Upper lobe of left lung (tissue), 6 donors: ENCODE measurements around the gene COX10. TPM values are rescaled to one million over a fixed set of nuclear protein-coding genes. Genes with fewer than 3 reads are reported as not detected.
A peak's percentile ranks its signal among the peaks of the same experiment; 100 is the strongest.

ENCODE experiments used
- ATAC-seq, 2 donors: fragments of 200-7000 bp; cut with Tn5 transposase; one replicate each; pipeline ENCODE4 v1.9.1; 2022; ENCODE audit warnings: mild to moderate bottlenecking in 2 of 2, moderate library complexity in 2 of 2; ENCODE audit not compliant: low FRiP score in 2 of 2
- DNase-seq, 2 donors: peaks; one replicate each; pipeline ENCODE4 v3.0.0-alpha.2; 2019 to 2020
- H3K27ac ChIP-seq, 4 donors: fragments of 200-600 bp; sonication (generic); one replicate each; pipeline ENCODE4 v1.5.1; 2016 to 2019
- H3K27me3 ChIP-seq, 4 donors: fragments of 200-600 bp; sonication (generic); one replicate each; pipeline ENCODE4 v1.5.1; 2017 to 2019
- H3K36me3 ChIP-seq, 4 donors: fragments of 200-600 bp; sonication (generic); one replicate each; pipeline ENCODE4 v1.5.1; 2016 to 2019
- H3K4me1 ChIP-seq, 4 donors: fragments of 200-600 bp; sonication (generic); one replicate each; pipeline ENCODE4 v1.5.1; 2018 to 2019
- H3K4me3 ChIP-seq, 4 donors: fragments of 200-600 bp; sonication (generic); one replicate each; pipeline ENCODE4 v1.5.1; 2017 to 2019; ENCODE audit warnings: mild to moderate bottlenecking in 2 of 4, moderate library complexity in 1 of 4
- H3K9me3 ChIP-seq, 4 donors: fragments of 200-600 bp; sonication (generic); one replicate each; pipeline ENCODE4 v1.5.1; 2018 to 2019
- CTCF ChIP-seq, 6 experiments: fragments of 450-650 bp in 4 of 6; fragments of 200-600 bp in 2 of 6; sonication (generic) in 2 of 6; IDR thresholded peaks; one replicate each; pipeline ENCODE4 v1.5.1; 2016 to 2019; ENCODE audit warnings: antibody characterized with exemption in 6 of 6
- EP300 ChIP-seq, 4 donors: sonication (generic); formaldehyde crosslinking; IDR thresholded peaks; one replicate each; pipeline ENCODE4 v1.5.1; 2017; ENCODE audit warnings: antibody characterized with exemption in 4 of 4, control low read depth in 2 of 4
- POLR2A ChIP-seq, 4 donors: fragments of 450-650 bp; IDR thresholded peaks; one replicate each; pipeline ENCODE4 v1.5.1; 2016 to 2017; ENCODE audit warnings: antibody characterized with exemption in 4 of 4, mild to moderate bottlenecking in 2 of 4
- POLR2AphosphoS5 ChIP-seq, 2 donors: sonication (generic); formaldehyde crosslinking; IDR thresholded peaks; one replicate each; pipeline ENCODE4 v1.5.1; 2017; ENCODE audit warnings: antibody characterized with exemption in 2 of 2
- WGBS, 2 donors: methylation state at CpG; one replicate each; pipeline ENCODE4 v1.1.5; 2017 to 2018; 5-methylcytosine and 5-hydroxymethylcytosine counted together
- total RNA-seq, 6 donors: library from RNA; depleted of rRNA in 4 of 6; stranded (reverse); fragments of >200 nt in 4 of 6; gene quantifications; one replicate each; pipeline versions ENCODE4 v1.1.0 to v1.2.1, GENCODE V29; 2016 to 2021
- donor health status: DM: no; HTN: no; CAD: no; lungs with moderate emphysema.
- donor health status: DM: no; HTN: yes; CAD: no; lungs with severe emphysema.

Gene COX10
- total RNA-seq, 6 donors from 2014 or later = 6.0 to 26.7 (median 16.3) TPM

DNA sequence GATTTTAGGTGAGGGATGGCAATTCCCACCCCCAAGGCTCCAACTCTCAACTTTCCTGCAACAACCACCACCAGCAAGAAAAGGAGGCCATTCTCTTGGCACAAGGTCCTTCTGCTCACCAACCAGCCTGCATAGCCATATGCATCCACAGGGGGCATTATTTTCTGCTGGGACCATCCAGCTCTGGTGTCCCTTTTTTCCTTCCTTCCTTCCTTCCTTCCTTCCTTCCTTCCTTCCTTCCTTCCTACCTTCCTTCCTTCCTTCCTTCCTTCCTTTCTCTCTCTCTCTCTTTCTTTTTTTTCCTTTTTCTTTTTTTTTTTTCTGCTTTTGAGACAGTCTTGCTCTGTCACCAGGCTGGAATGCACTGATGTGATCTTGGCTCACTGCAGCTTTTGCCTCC is 21.1 kb upstream of the COX10 start:
- Histone ChIP-seq H3K9me3 (no peaks in the 10 kb centered on the region), H3K27ac (no peak overlapping the region), H3K4me3 (no peak overlapping the region), H3K36me3 (peaks cover 0 to 7% (median 3%) of the 10 kb centered on the region in 4 donors), H3K4me1 (no peaks in the 10 kb centered on the region), H3K27me3 (no peaks in the 10 kb centered on the region)
- no peak for DNase-seq
- ATAC-seq = no peak
- no peak for TF ChIP-seq POLR2A (IDR thresholded peaks at IDR 0.05)
- TF ChIP-seq EP300 (IDR thresholded peaks at IDR 0.05) = no peak
- TF ChIP-seq CTCF (IDR thresholded peaks at IDR 0.05) = peak in 3 of 6 experiments; percentile 7 to 32 (median 15)
- TF ChIP-seq POLR2AphosphoS5 (IDR thresholded peaks at IDR 0.05) = no peak

- Histone ChIP-seq H3K4me1 (no peaks in the 10 kb centered on the region), H3K4me3 (no peak overlapping the region), H3K27ac (no peak overlapping the region), H3K36me3 (peaks cover 0 to 7% (median 3%) of the 10 kb centered on the region in 4 donors), H3K9me3 (no peaks in the 10 kb centered on the region), H3K27me3 (no peaks in the 10 kb centered on the region)
- no peak for DNase-seq
- ATAC-seq = no peak
- 92 to 96% methylated on average over 5 of the region's 5 CpGs for WGBS, 2 donors
- no peak for TF ChIP-seq POLR2A (IDR thresholded peaks at IDR 0.05)
- TF ChIP-seq POLR2AphosphoS5 (IDR thresholded peaks at IDR 0.05) = no peak
- TF ChIP-seq EP300 (IDR thresholded peaks at IDR 0.05) = no peak
- no peak for TF ChIP-seq CTCF (IDR thresholded peaks at IDR 0.05)
Observed at GRCh38 chr17:14050616-14051015, 18.7 kb upstream of the COX10 start.

DNA sequence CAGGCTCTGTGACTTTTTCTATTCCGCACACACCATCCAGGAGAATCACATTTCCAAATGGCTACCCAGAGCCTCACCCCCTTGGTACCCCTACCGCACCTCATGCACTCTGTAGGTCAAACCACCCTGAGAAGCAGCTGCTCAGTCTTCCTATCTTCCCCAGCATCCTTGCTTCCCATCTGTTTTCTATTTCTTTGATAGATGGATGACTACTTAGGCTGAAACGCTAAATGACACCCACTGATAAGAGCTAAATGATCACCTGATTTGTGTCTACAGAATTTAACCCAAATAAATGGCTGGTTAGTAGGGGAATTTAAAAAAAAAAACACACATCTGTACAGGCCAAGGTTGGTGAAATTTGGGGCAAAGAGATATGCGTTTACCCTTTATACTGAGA is 17.6 kb upstream of the COX10 start:
- H3K4me3 ChIP-seq = no peak overlapping the region
- H3K9me3 ChIP-seq = no peaks in the 10 kb centered on the region
- no peaks in the 10 kb centered on the region for H3K27me3 ChIP-seq
- peaks cover 0 to 7% (median 3%) of the 10 kb centered on the region in 4 donors for H3K36me3 ChIP-seq
- TF ChIP-seq EP300 (IDR thresholded peaks at IDR 0.05) (no peak), POLR2AphosphoS5 (IDR thresholded peaks at IDR 0.05) (no peak), POLR2A (IDR thresholded peaks at IDR 0.05) (no peak), CTCF (IDR thresholded peaks at IDR 0.05) (no peak)
- no peak for DNase-seq
- no peak for ATAC-seq
- H3K4me1 ChIP-seq = no peaks in the 10 kb centered on the region
- WGBS, 2 donors = 84 to 86% methylated on average over 4 of the region's 4 CpGs
- no peak overlapping the region for H3K27ac ChIP-seq

- no peaks in the 10 kb centered on the region for H3K9me3 ChIP-seq
- DNase-seq = no peak
- no peaks in the 10 kb centered on the region for H3K27me3 ChIP-seq
- H3K4me3 ChIP-seq = no peak overlapping the region
- peaks cover 0 to 7% (median 3%) of the 10 kb centered on the region in 4 donors for H3K36me3 ChIP-seq
- no peak overlapping the region for H3K27ac ChIP-seq
- 77 to 90% methylated on average over 6 of the region's 6 CpGs for WGBS, 2 donors
- no peak for ATAC-seq
- H3K4me1 ChIP-seq = no peaks in the 10 kb centered on the region
- no peak for TF ChIP-seq EP300 (IDR thresholded peaks at IDR 0.05)
- no peak for TF ChIP-seq POLR2AphosphoS5 (IDR thresholded peaks at IDR 0.05)
- TF ChIP-seq POLR2A (IDR thresholded peaks at IDR 0.05) = no peak
- no peak for TF ChIP-seq CTCF (IDR thresholded peaks at IDR 0.05)
Observed at GRCh38 chr17:14052886-14053615, 16.3 kb upstream of the COX10 start.

GRCh38 chr17:14057591-14057990 is 11.7 kb upstream of the COX10 start:
- H3K4me3 ChIP-seq = no peak overlapping the region
- peaks cover 0 to 9% (median 6%) of the 10 kb centered on the region in 4 donors for H3K4me1 ChIP-seq
- no peak overlapping the region for H3K27ac ChIP-seq
- no peak for DNase-seq
- no peaks in the 10 kb centered on the region for H3K27me3 ChIP-seq
- no peaks in the 10 kb centered on the region for H3K9me3 ChIP-seq
- no peak for ATAC-seq
- no peak for TF ChIP-seq EP300 (IDR thresholded peaks at IDR 0.05)
- no peak for TF ChIP-seq POLR2A (IDR thresholded peaks at IDR 0.05)
- no peak for TF ChIP-seq POLR2AphosphoS5 (IDR thresholded peaks at IDR 0.05)
- TF ChIP-seq CTCF (IDR thresholded peaks at IDR 0.05) = no peak
- no peaks in the 10 kb centered on the region for H3K36me3 ChIP-seq
